ENCODE measurements around the gene SEZ6L2.

GRCh38 chr16:29892458-29892813, 6.9 kb downstream of the SEZ6L2 start:
- no peak for TF ChIP-seq CTCF (IDR thresholded peaks at IDR 0.05)
- no peak for TF ChIP-seq POLR2A (IDR thresholded peaks at IDR 0.05)

All from vagina (tissue), 2 donors.